Tongue (tissue), 2 donors: ENCODE results near the gene CEP192. TPM values are rescaled to one million over a fixed set of nuclear protein-coding genes. Genes with fewer than 3 reads are reported as not detected.

Experiments used
- DNase-seq: peaks from one replicate; pipeline ENCODE4 v3.0.0-alpha.2; 2015
- total RNA-seq: library from RNA; depleted of rRNA; stranded (reverse); fragments of >200 nt; gene quantifications from one replicate; pipeline ENCODE4 v1.2.3, GENCODE V29; 2014

CEP192 gene
- total RNA-seq, 1 donor from 2014 or later, result 45.2 TPM

- DNase-seq, result no peak
These were observed 148.8 kb downstream of the CEP192 start for GRCh38 chr18:13139885-13140450.

DNA sequence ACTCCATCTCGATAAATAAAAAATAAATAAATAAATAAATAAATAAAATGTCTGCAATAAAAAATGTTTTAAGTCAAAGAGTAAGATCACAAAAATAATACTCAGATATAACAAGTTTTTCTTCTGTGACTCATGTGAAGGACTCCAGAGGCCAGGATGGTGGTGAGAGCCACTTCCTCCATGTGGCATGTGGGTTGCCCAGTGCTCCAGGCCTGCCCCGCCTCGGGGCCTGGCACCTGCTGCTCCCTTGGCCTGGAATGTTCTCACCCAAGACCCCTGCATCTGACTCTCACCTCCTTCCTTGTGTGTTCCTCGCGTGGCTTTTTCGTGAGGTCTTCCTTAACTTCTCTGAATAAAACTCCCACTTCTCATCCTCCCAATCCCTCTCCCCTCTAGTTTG, 150.0 kb downstream of the CEP192 start:
- DNase-seq, result no peak

DNA sequence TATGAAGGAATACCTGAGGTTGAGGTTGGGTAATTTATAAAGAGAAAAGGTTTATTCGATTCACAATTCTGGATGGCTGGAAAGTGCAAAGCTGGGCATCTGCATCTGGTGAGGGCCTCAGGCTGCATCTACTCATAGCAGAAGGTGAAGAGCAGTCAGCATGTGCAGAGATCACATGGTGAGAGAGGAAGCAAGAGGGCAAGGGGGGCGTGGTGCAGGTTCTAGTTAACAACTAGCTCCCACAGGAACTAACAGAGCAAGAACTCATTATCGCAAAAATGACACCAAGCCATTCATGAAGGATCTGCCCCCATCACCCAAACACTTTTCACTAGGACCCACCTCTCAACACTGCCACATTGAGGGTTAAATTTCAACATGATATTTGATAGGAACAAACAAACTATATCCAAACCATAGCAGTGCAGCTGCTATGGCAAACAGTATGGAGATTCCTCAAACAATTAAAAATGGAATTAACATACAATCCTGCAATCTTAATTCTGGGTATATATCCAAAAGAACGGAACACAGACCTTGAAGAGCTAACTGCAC, 154.6 kb downstream of the CEP192 start:
- no peak for DNase-seq

GRCh38 chr18:13147130-13147529, 156.0 kb downstream of the CEP192 start:
- DNase-seq, result no peak

- DNase-seq, result no peak
These were observed 160.5 kb downstream of the CEP192 start for GRCh38 chr18:13151656-13152055.

DNA sequence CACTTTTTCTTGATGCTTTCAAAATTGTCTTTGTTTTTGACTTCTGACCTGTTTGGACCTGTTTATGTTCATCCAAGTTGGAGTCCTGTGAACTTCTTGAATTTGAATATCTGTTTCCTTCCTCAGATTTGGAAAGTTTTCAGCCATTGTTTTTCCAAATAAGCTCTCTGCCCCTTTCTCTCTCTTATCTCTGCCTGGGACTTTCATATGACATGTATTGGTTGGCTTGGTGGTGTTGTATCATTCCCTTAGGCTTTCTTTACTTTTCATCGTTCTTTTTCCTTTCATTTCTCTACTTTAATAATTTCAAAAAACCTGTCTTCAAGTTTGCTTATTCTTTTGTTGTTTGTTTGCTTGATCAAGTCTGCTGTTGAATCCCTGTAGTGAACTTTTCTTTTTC, 167.3 kb downstream of the CEP192 start:
- no peak for DNase-seq

- peak; percentile 66 for DNase-seq
These were observed 168.4 kb downstream of the CEP192 start for GRCh38 chr18:13159579-13159978.

DNA sequence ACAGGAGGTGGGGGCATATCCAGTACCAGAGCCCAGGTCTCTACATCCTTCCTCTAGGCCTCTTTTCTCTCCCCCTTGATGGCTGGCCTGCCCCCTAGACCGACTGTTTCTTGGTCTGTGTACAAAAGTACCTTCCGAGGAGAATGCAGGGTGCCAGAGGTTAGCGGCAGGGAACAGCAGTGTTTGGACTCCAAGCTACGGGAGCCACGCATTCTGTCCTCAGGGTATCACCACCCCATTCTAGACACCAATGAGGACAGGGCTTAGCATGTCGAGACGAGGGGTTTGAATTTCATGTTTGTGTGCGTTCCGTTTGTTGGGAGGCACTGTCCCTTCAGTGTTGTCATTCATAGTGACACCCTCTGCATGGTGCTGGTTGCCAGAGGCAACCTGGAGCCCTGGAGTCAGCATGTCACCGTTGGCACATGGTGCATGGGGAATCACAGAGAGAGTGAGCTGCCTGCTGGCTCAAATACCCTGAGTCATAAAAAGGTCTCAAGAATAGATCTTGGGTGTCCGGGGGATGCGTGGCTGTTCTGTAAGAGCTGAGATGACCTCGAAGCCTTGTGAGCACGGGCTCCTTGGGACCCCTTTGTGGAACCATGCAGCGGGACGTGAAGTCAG, 170.2 kb downstream of the CEP192 start:
- no peak for DNase-seq

- DNase-seq, result no peak
These were observed 172.2 kb downstream of the CEP192 start for GRCh38 chr18:13163167-13163927.

DNA sequence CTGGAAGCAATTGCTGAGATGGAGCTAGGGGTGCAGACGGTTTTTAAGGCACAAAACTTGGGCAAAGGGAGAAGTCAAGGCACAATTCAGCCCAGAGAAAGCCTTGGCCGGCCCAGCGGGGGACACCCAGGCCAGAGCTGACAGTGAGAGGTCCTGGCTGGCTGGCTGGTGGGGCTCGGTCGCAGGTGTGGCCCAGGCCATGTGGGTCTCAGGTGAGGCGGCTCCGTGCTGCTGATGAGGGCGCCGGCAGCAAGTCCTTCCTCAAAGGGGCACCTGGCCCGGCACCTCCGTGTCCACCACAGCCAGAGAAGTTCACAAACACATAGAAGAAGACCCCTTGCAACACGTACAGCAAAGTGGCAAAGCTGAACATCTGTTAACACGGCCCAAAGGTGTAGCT, 173.2 kb downstream of the CEP192 start:
- DNase-seq, result no peak

DNA sequence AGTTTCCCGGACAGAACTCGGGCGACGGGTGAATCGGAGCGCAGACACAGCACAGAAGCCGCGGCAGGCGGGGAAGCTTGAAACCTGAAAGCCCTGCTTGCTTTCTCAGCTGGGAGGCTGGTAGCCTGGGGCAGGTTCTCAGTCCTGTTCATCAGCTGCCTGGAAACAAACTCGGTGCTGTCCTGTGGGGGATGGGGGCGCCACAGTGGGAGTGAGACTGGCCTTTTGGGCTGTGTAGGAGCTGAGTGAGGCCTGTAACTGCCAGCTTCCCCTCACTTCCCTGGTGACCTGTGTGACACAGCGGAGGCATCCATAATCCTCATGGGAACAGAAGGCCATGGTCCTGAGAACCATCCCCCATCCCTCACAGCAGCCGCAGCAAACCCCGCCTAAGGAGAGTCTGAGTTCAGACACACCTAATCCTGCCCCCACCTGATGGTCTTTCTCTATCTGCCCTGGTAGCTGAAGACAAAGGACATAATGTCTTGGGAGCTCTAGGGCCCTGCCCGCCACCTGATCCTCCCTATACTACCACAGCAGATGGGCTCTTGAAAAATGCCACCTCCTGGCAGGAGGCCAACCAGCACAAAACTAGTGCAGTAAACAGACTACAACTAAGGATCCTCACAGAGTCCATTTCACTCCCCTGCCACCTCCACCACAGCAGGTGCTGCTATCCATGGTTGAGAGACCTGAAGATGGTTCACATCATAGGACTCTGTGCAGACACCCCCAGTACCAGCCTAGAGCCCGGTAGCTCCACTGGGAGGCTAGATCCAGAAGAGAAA, 174.7 kb downstream of the CEP192 start:
- peak; percentile 20 for DNase-seq

GRCh38 chr18:13173578-13174145, 182.5 kb downstream of the CEP192 start:
- no peak for DNase-seq

Other genes starting within 250 kb of the CEP192 start
- 27.9 TPM for gene PTPN2, start 107.1 kb upstream of the CEP192 start, total RNA-seq
- 28.8 TPM for gene SEH1L, start 43.4 kb upstream of the CEP192 start, total RNA-seq
- gene LDLRAD4, start 227.4 kb downstream of the CEP192 start, total RNA-seq, result 36.7 TPM